HEK293 (cell line): Measurements from ENCODE around the gene SLC38A6.

Experiments used
- BCL11B ChIP-seq: fragments of 450-650 bp; formaldehyde crosslinking; IDR thresholded peaks from 2 replicates; pipeline ENCODE4 v1.5.1; 2016; ENCODE audit warnings: low read depth, missing biosample characterization, missing genetic modification characterization
- HOXA7 ChIP-seq: sonication (generic); formaldehyde crosslinking; IDR thresholded peaks from 2 replicates; pipeline ENCODE4 v1.8.1; 2022; ENCODE audit warnings: missing genetic modification reagents, borderline replicate concordance
- HOXD13 ChIP-seq: sonication (generic); formaldehyde crosslinking; IDR thresholded peaks from 2 replicates; pipeline ENCODE4 v1.8.0; 2022; ENCODE audit warnings: missing genetic modification reagents, borderline replicate concordance
- KLF7 ChIP-seq: fragments of 450-650 bp; formaldehyde crosslinking; IDR thresholded peaks from 2 replicates; pipeline ENCODE4 v1.5.1; 2016; ENCODE audit warnings: missing biosample characterization, missing genetic modification characterization, borderline replicate concordance
- ZBTB11 ChIP-seq: fragments of 450-650 bp; formaldehyde crosslinking; conservative IDR thresholded peaks from 2 replicates; pipeline ENCODE4 v1.5.1; 2016; ENCODE audit warnings: low read depth, missing biosample characterization, missing genetic modification characterization
- ZBTB20 ChIP-seq: fragments of 450-650 bp; formaldehyde crosslinking; IDR thresholded peaks from 2 replicates; pipeline ENCODE4 v1.5.1; 2016; ENCODE audit warnings: missing biosample characterization, missing genetic modification characterization
- ZNF2 ChIP-seq: fragments of 450-650 bp; formaldehyde crosslinking; IDR thresholded peaks from 2 replicates; pipeline ENCODE4 v1.5.1; 2016; ENCODE audit warnings: missing biosample characterization, missing genetic modification characterization
- ZNF274 ChIP-seq, 2 experiments: fragments of 200-500 bp in 1 of 2; fragments of 450-650 bp in 1 of 2; sonication (Bioruptor generic) in 1 of 2; formaldehyde crosslinking in 1 of 2; IDR thresholded peaks; 2 replicates each; pipeline versions ENCODE4 v1.5.1 to v1.6.1; 2014 to 2016; ENCODE audit warnings: borderline replicate concordance in 1 of 2, inconsistent platforms in 1 of 2, low read length in 1 of 2, missing biosample characterization in 1 of 2, missing genetic modification characterization in 1 of 2
- ZNF302 ChIP-seq: fragments of 450-650 bp; formaldehyde crosslinking; IDR thresholded peaks from 2 replicates; pipeline ENCODE4 v1.5.1; 2016; ENCODE audit warnings: missing biosample characterization, missing genetic modification characterization, low read depth
- ZNF335 ChIP-seq: fragments of 450-650 bp; formaldehyde crosslinking; conservative IDR thresholded peaks from 2 replicates; pipeline ENCODE4 v1.5.1; 2016; ENCODE audit warnings: missing biosample characterization, missing genetic modification characterization
- ZNF394 ChIP-seq: fragments of 450-650 bp; formaldehyde crosslinking; IDR thresholded peaks from 2 replicates; pipeline ENCODE4 v1.5.1; 2016; ENCODE audit warnings: missing biosample characterization, missing genetic modification characterization, mild to moderate bottlenecking, moderate library complexity, borderline replicate concordance
- ZNF518A ChIP-seq: fragments of 450-650 bp; formaldehyde crosslinking; conservative IDR thresholded peaks from 2 replicates; pipeline ENCODE4 v1.5.1; 2016; ENCODE audit warnings: low read depth, missing biosample characterization, missing genetic modification characterization
- ZNF561 ChIP-seq: fragments of 450-650 bp; IDR thresholded peaks from 2 replicates; pipeline ENCODE4 v1.5.1; 2018; ENCODE audit warnings: missing biosample characterization, missing genetic modification characterization, borderline replicate concordance
- ZNF571 ChIP-seq: fragments of 450-650 bp; formaldehyde crosslinking; IDR thresholded peaks from 2 replicates; pipeline ENCODE4 v1.5.0; 2017; ENCODE audit warnings: missing biosample characterization, missing genetic modification characterization
- ZNF623 ChIP-seq: fragments of 450-650 bp; formaldehyde crosslinking; IDR thresholded peaks from 2 replicates; pipeline ENCODE4 v1.5.1; 2016; ENCODE audit warnings: missing biosample characterization, missing genetic modification characterization
- ZNF624 ChIP-seq: fragments of 450-650 bp; formaldehyde crosslinking; IDR thresholded peaks from 2 replicates; pipeline ENCODE4 v1.5.1; 2017; ENCODE audit warnings: missing biosample characterization, missing genetic modification characterization
- ZNF626 ChIP-seq: fragments of 450-650 bp; sonication (Bioruptor Pico); formaldehyde crosslinking; IDR thresholded peaks from 2 replicates; pipeline ENCODE4 v1.5.1; 2018; ENCODE audit warnings: missing biosample characterization, missing genetic modification characterization, inconsistent platforms
- ZNF660 ChIP-seq: fragments of 450-650 bp; IDR thresholded peaks from 2 replicates; pipeline ENCODE4 v1.5.1; 2018; ENCODE audit warnings: missing biosample characterization, mild to moderate bottlenecking, missing genetic modification characterization
- ZNF692 ChIP-seq: fragments of 450-650 bp; formaldehyde crosslinking; IDR thresholded peaks from 2 replicates; pipeline ENCODE4 v1.5.1; 2016; ENCODE audit warnings: missing biosample characterization, missing genetic modification characterization
- ZNF707 ChIP-seq: fragments of 450-650 bp; formaldehyde crosslinking; IDR thresholded peaks from 2 replicates; pipeline ENCODE4 v1.5.1; 2016; ENCODE audit warnings: missing biosample characterization, missing genetic modification characterization
- TF ChIP-seq, protein P1 (sequence below): fragments of 450-650 bp; formaldehyde crosslinking; IDR thresholded peaks from 2 replicates; pipeline ENCODE4 v1.5.1; 2016; ENCODE audit warnings: missing biosample characterization, missing genetic modification characterization, low read depth
- TF ChIP-seq, protein P2 (sequence below): fragments of 450-650 bp; formaldehyde crosslinking; IDR thresholded peaks from 2 replicates; pipeline ENCODE4 v1.5.1; 2016; ENCODE audit warnings: missing biosample characterization, missing genetic modification characterization, borderline replicate concordance
- TF ChIP-seq, protein P3 (sequence below): fragments of 450-650 bp; formaldehyde crosslinking; IDR thresholded peaks from 2 replicates; pipeline ENCODE4 v1.5.1; 2016; ENCODE audit warnings: missing biosample characterization, missing genetic modification characterization

SLC38A6 gene

DNA sequence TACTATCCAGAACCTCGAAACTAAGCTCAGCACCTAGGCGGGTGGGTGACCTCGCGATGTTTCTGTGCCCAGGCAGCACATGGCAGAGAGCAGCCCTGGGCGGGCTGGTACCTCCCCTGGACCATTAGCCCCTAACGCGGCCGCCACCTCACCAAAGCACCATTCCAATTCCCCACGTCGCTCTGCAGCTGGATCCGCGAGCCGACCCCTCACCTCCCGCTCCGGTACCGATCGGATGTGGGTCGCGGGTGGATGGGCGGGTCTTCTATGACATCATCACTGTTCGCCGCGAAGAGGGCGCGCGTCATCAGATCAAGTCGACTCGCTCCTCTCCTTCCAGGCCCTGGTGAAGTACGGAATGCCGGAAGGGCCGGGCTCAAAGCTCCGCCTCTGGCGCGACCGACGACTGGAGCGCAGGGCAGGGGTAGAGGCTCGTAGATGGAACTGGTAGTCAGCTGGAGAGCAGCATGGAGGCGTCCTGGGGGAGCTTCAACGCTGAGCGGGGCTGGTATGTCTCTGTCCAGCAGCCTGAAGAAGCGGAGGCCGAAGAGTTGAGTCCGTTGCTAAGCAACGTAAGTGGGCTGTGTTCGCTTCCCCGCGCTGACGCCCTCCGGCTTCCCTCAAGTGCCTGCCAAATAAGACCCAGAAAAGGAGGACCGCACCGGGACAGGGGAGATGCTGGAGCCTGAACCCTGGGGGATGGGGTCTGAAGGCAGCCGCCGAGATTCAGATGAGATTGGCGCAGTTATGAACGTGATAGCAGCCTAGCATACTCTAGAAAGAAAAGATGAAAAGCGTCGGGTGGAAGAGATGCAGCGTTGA is at the start of gene SLC38A6, which contains the start of gene TRMT5 (continued):
- TF ChIP-seq ZNF624 (tag by site-specific recombination) = no peak
- TF ChIP-seq, protein P1, sequence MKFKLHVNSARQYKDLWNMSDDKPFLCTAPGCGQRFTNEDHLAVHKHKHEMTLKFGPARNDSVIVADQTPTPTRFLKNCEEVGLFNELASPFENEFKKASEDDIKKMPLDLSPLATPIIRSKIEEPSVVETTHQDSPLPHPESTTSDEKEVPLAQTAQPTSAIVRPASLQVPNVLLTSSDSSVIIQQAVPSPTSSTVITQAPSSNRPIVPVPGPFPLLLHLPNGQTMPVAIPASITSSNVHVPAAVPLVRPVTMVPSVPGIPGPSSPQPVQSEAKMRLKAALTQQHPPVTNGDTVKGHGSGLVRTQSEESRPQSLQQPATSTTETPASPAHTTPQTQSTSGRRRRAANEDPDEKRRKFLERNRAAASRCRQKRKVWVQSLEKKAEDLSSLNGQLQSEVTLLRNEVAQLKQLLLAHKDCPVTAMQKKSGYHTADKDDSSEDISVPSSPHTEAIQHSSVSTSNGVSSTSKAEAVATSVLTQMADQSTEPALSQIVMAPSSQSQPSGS (tag by site-specific recombination) = peak; percentile 99
- TF ChIP-seq ZNF274 (IDR thresholded peaks at IDR 0.05; ENCODE audit: low read length) = no peak
- TF ChIP-seq ZNF274 (tag by site-specific recombination; IDR thresholded peaks at IDR 0.05; ENCODE audit: borderline replicate concordance) = no peak
- TF ChIP-seq ZNF660 (tag by site-specific recombination) = peak; percentile 71
- TF ChIP-seq ZNF2 (tag by site-specific recombination) = 0 out of 2 replicates have a peak, but pooled peaks have one; percentile 59
- peak; percentile 79 for TF ChIP-seq ZNF335 (tag by site-specific recombination)
- no peak for TF ChIP-seq HOXA7
- TF ChIP-seq ZNF707 (tag by site-specific recombination) = no peak
- TF ChIP-seq BCL11B (tag by site-specific recombination) = no peak
- peak; percentile 63; the same call in 1 of the 2 replicates for TF ChIP-seq ZNF561
- no peak for TF ChIP-seq ZNF302 (tag by site-specific recombination)
- TF ChIP-seq, protein P2, sequence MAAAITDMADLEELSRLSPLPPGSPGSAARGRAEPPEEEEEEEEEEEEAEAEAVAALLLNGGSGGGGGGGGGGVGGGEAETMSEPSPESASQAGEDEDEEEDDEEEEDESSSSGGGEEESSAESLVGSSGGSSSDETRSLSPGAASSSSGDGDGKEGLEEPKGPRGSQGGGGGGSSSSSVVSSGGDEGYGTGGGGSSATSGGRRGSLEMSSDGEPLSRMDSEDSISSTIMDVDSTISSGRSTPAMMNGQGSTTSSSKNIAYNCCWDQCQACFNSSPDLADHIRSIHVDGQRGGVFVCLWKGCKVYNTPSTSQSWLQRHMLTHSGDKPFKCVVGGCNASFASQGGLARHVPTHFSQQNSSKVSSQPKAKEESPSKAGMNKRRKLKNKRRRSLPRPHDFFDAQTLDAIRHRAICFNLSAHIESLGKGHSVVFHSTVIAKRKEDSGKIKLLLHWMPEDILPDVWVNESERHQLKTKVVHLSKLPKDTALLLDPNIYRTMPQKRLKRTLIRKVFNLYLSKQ (tag by site-specific recombination) = no peak
- no peak for TF ChIP-seq ZNF571 (tag by site-specific recombination)
- TF ChIP-seq ZBTB11 = peak; percentile 50
- TF ChIP-seq, protein P3, sequence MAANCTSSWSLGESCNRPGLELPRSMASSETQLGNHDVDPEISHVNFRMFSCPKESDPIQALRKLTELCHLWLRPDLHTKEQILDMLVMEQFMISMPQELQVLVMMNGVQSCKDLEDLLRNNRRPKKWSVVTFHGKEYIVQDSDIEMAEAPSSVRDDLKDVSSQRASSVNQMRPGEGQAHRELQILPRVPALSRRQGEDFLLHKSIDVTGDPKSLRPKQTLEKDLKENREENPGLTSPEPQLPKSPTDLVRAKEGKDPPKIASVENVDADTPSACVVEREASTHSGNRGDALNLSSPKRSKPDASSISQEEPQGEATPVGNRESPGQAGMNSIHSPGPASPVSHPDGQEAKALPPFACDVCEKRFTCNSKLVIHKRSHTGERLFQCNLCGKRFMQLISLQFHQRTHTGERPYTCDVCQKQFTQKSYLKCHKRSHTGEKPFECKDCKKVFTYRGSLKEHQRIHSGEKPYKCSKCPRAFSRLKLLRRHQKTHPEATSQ = no peak
- TF ChIP-seq ZNF518A (tag by site-specific recombination) = peak; percentile 55
- TF ChIP-seq ZNF623 = no peak
- TF ChIP-seq ZNF692 = peak; percentile 66
- 0 out of 2 replicates have a peak, but pooled peaks have one; percentile 60 for TF ChIP-seq ZNF394
- TF ChIP-seq ZBTB20 (tag by site-specific recombination) = peak; percentile 62; the same call in 1 of the 2 replicates
- no peak for TF ChIP-seq HOXD13
- TF ChIP-seq ZNF626 = no peak
- TF ChIP-seq KLF7 = peak; percentile 85
